Kidney (tissue), 14 donors: ENCODE data around the gene XRCC5. TPM values are rescaled to one million over a fixed set of nuclear protein-coding genes. Genes with fewer than 3 reads are reported as not detected.

ENCODE experiments used
- DNase-seq, 5 donors: peaks; one replicate each; pipeline ENCODE4 v3.0.0-alpha.2; 2013 to 2020
- FAIRE-seq: peaks from 2 replicates; lab custom pipeline; 2012; peaks lifted over from hg19 to GRCh38; lab: Jason Lieb, UNC
- H3K27ac ChIP-seq, 2 donors: one replicate each; pipeline ENCODE4 v1.7.0; 2013; ENCODE audit warnings: low read depth in 2 of 2, low read length in 2 of 2, inconsistent platforms in 1 of 2
- H3K27me3 ChIP-seq: one replicate; pipeline ENCODE4 v1.7.1; 2013; ENCODE audit warnings: low read length, inconsistent platforms; ENCODE audit not compliant: control insufficient read depth, insufficient read depth
- H3K36me3 ChIP-seq, 3 donors: one replicate each; pipeline versions ENCODE4 v1.7.0 to v1.7.1; 2013; ENCODE audit warnings: low read length in 3 of 3, control low read depth in 1 of 3, inconsistent platforms in 1 of 3; ENCODE audit not compliant: insufficient read depth in 3 of 3, control insufficient read depth in 2 of 3
- H3K4me1 ChIP-seq, 3 donors: one replicate each; pipeline versions ENCODE4 v1.7.0 to v1.7.1; 2013; ENCODE audit warnings: low read length in 3 of 3, inconsistent platforms in 1 of 3, low read depth in 1 of 3; ENCODE audit not compliant: control insufficient read depth in 2 of 3, insufficient read depth in 2 of 3
- H3K4me3 ChIP-seq, 3 donors: one replicate each; pipeline versions ENCODE4 v1.7.0 to v1.8.1; 2013; ENCODE audit warnings: low read length in 3 of 3, control low read depth in 1 of 3, inconsistent platforms in 1 of 3
- H3K9ac ChIP-seq, 3 donors: one replicate each; pipeline versions ENCODE4 v1.7.0 to v1.7.1; 2013; ENCODE audit warnings: low read length in 3 of 3, control low read depth in 1 of 3, inconsistent platforms in 1 of 3
- H3K9me3 ChIP-seq, 3 donors: one replicate each; pipeline versions ENCODE4 v1.7.0 to v1.7.1; 2013; ENCODE audit warnings: low read length in 3 of 3, control low read depth in 1 of 3, inconsistent platforms in 1 of 3; ENCODE audit not compliant: control insufficient read depth in 2 of 3, insufficient read depth in 1 of 3
- CTCF ChIP-seq: IDR thresholded peaks from 3 replicates; pipeline ENCODE4 v1.5.1; 2012; ENCODE audit warnings: mild to moderate bottlenecking, moderate library complexity, borderline replicate concordance; ENCODE audit not compliant: insufficient read depth; ENCODE audit errors: extremely low read depth
- intact Hi-C: fragments of 100-400 bp; cut with DNase I; formaldehyde crosslinking; loops from one replicate; pipeline ENCODE4 v1.11.1; 2022
- polyA plus RNA-seq: library from polyadenylated mRNA; stranded (reverse); fragments of 350-450 nt; fragmentation: Illumina TruSeq; extraction: RNeasy Lipid Tissue Mini Kit (QIAGEN cat#74804); gene quantifications from one replicate; pipeline ENCODE4 v1.2.3, GENCODE V29; 2014; ENCODE audit warnings: low read depth, low replicate concordance; ENCODE audit not compliant: insufficient read depth
- total RNA-seq: library from RNA; stranded (reverse); fragmentation: NEBNext Ultra II Directional; extraction: Animal tissue kit (Norgen Biotek cat#: 25700); gene quantifications from one replicate; pipeline ENCODE4 v1.2.1, GENCODE V29; 2021
- donor health status: control.
- donor health status: control.
- donor health status: control.
- donor health status: control.
- donor health status: control.
- donor health status: DM: yes; HTN: yes; CAD: no.
- donor health status: Normal renal cell carcinoma (clear cell type).

XRCC5 gene
- total and polyA plus RNA-seq, 2 donors from 2014 or later: 90.7 to 265 TPM

- intact Hi-C loops: no loop called here
- FAIRE-seq: no peak
- H3K36me3 ChIP-seq: no peaks in the 10 kb centered on the region
- H3K9me3 ChIP-seq: no peaks in the 10 kb centered on the region
- TF ChIP-seq CTCF: no peak
- H3K27me3 ChIP-seq: no peaks in the 10 kb centered on the region
- H3K4me3 ChIP-seq: no peak overlapping the region
- no peak for DNase-seq
- H3K9ac ChIP-seq: no peak overlapping the region
- H3K27ac ChIP-seq: no peak overlapping the region
- H3K4me1 ChIP-seq: peaks cover 0 to 8% (median 4%) of the 10 kb centered on the region in 3 donors
Measured at GRCh38 chr2:216219861-216220260, 110.7 kb downstream of the XRCC5 start.

GRCh38 chr2:216220976-216221375 lies 111.8 kb downstream of the XRCC5 start:
- no peak overlapping the region for H3K4me3 ChIP-seq
- intact Hi-C loops: no loop called here
- no peak for FAIRE-seq
- H3K27ac ChIP-seq: no peak overlapping the region
- DNase-seq: no peak
- no peak overlapping the region for H3K9ac ChIP-seq
- TF ChIP-seq CTCF: no peak
- peaks cover 0 to 8% (median 4%) of the 10 kb centered on the region in 3 donors for H3K4me1 ChIP-seq
- H3K27me3 ChIP-seq: no peaks in the 10 kb centered on the region
- no peaks in the 10 kb centered on the region for H3K9me3 ChIP-seq
- H3K36me3 ChIP-seq: no peaks in the 10 kb centered on the region

GRCh38 chr2:216221811-216222210 lies 112.7 kb downstream of the XRCC5 start:
- no peaks in the 10 kb centered on the region for H3K9me3 ChIP-seq
- FAIRE-seq: no peak
- H3K4me3 ChIP-seq: no peak overlapping the region
- DNase-seq: no peak
- no peak overlapping the region for H3K27ac ChIP-seq
- H3K36me3 ChIP-seq: no peaks in the 10 kb centered on the region
- H3K27me3 ChIP-seq: no peaks in the 10 kb centered on the region
- no peak for TF ChIP-seq CTCF
- intact Hi-C loops: no loop called here
- H3K9ac ChIP-seq: no peak overlapping the region
- H3K4me1 ChIP-seq: peaks cover 0 to 8% (median 4%) of the 10 kb centered on the region in 3 donors

- Histone ChIP-seq H3K4me3 (no peak overlapping the region), H3K27me3 (no peaks in the 10 kb centered on the region), H3K27ac (no peak overlapping the region), H3K4me1 (peaks cover 0 to under 1% (median 0%) of the 10 kb centered on the region in 3 donors), H3K9me3 (no peaks in the 10 kb centered on the region), H3K36me3 (no peaks in the 10 kb centered on the region), H3K9ac (no peak overlapping the region)
- no peak for DNase-seq
- FAIRE-seq: no peak
- intact Hi-C loops: no loop called here
- TF ChIP-seq CTCF: no peak
Measured at GRCh38 chr2:216222650-216223352, 113.7 kb downstream of the XRCC5 start.
